Thyroid gland (tissue), 4 donors: ENCODE data around the gene NDUFA12. TPM values are rescaled to one million over a fixed set of nuclear protein-coding genes. Genes with fewer than 3 reads are reported as not detected.

ENCODE experiments used
- DNase-seq, 2 donors: peaks; one replicate each; pipeline ENCODE4 v3.0.0-alpha.2; 2019
- H3K27ac ChIP-seq, 3 donors: fragments of 200-600 bp; sonication (generic); 1 replicate in 2 of 3; 2 replicates in 1 of 3; pipeline ENCODE4 v1.5.1; 2016 to 2019; ENCODE audit warnings: mild to moderate bottlenecking in 1 of 3, moderate library complexity in 1 of 3
- H3K27me3 ChIP-seq: fragments of 200-600 bp; sonication (generic); one replicate; pipeline ENCODE4 v1.5.1; 2019
- H3K36me3 ChIP-seq, 2 donors: fragments of 200-600 bp; sonication (generic); one replicate each; pipeline ENCODE4 v1.5.1; 2016 to 2019
- H3K4me1 ChIP-seq, 2 donors: fragments of 200-600 bp; sonication (generic); one replicate each; pipeline ENCODE4 v1.5.1; 2017 to 2019
- H3K4me3 ChIP-seq, 3 donors: fragments of 200-600 bp; sonication (generic); replicated peaks in 1 of 3; 1 replicate in 2 of 3; 2 replicates in 1 of 3; pipeline ENCODE4 v1.5.1; 2016; ENCODE audit warnings: mild to moderate bottlenecking in 1 of 3
- H3K9me3 ChIP-seq: fragments of 200-600 bp; sonication (generic); one replicate; pipeline ENCODE4 v1.5.1; 2017
- POLR2A ChIP-seq, 2 donors: fragments of 450-650 bp; IDR thresholded peaks; one replicate each; pipeline ENCODE4 v1.6.1; 2017; ENCODE audit warnings: antibody characterized with exemption in 2 of 2, mild to moderate bottlenecking in 2 of 2, moderate library complexity in 1 of 2
- WGBS, 2 donors: methylation state at CpG; one replicate each; pipeline ENCODE4 v1.1.5; 2017; 5-methylcytosine and 5-hydroxymethylcytosine counted together
- intact Hi-C: fragments of 100-400 bp; cut with DNase I; formaldehyde crosslinking; loops from one replicate; pipeline ENCODE4 v1.15.1; 2023
- total RNA-seq, 4 donors: library from RNA; depleted of rRNA; stranded (reverse); fragments of >200 nt; gene quantifications; one replicate each; pipeline ENCODE4 v1.2.3, GENCODE V29; 2016
- TF ChIP-seq, protein P1 (sequence below), 6 experiments: fragments of 200-600 bp in 3 of 6; fragments of 450-650 bp in 3 of 6; sonication (generic) in 3 of 6; IDR thresholded peaks; one replicate each; pipeline ENCODE4 v1.5.1; 2016 to 2019; ENCODE audit warnings: antibody characterized with exemption in 6 of 6, mild to moderate bottlenecking in 2 of 6, inconsistent platforms in 1 of 6, moderate library complexity in 1 of 6

The NDUFA12 gene
- total RNA-seq, 4 donors from 2014 or later, result 88.4 to 178 (median 136) TPM

DNA sequence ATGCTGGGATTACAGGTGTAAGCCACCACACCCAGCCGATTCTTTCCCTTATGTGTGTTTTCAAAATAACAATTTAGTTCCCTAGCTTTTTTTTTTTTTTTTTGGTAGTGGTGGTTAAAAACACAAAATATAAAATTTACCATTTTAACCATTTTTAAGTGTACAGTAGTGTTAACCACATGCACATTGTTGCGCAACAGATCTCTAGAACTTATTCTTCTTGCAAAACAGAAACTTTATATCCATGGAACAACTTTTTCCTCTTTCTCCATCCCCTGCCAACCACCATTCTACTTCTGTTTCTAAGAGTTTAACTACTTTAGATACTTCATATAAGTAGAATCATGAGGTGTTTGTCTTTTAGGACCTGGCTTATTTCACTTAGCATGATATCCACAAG lies 1.1 kb upstream of the NDUFA12 start:
- intact Hi-C loops, result no loop called here
- TF ChIP-seq, protein P1, sequence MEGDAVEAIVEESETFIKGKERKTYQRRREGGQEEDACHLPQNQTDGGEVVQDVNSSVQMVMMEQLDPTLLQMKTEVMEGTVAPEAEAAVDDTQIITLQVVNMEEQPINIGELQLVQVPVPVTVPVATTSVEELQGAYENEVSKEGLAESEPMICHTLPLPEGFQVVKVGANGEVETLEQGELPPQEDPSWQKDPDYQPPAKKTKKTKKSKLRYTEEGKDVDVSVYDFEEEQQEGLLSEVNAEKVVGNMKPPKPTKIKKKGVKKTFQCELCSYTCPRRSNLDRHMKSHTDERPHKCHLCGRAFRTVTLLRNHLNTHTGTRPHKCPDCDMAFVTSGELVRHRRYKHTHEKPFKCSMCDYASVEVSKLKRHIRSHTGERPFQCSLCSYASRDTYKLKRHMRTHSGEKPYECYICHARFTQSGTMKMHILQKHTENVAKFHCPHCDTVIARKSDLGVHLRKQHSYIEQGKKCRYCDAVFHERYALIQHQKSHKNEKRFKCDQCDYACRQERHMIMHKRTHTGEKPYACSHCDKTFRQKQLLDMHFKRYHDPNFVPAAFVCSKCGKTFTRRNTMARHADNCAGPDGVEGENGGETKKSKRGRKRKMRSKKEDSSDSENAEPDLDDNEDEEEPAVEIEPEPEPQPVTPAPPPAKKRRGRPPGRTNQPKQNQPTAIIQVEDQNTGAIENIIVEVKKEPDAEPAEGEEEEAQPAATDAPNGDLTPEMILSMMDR (IDR thresholded peaks at IDR 0.05), result no peak
- no peak for TF ChIP-seq POLR2A (IDR thresholded peaks at IDR 0.05)
- peaks cover 0 to 8% of the 10 kb centered on the region in 2 donors for H3K36me3 ChIP-seq
- H3K27me3 ChIP-seq, result no peaks in the 10 kb centered on the region
- H3K27ac ChIP-seq, result no peak overlapping the region
- H3K4me1 ChIP-seq, result peaks cover 6 to 20% of the 10 kb centered on the region in 2 donors
- 92 to 96% methylated on average over 2 of the region's 2 CpGs for WGBS, 2 donors
- no peaks in the 10 kb centered on the region for H3K9me3 ChIP-seq
- no peak overlapping the region for H3K4me3 ChIP-seq
- no peak for DNase-seq

DNA sequence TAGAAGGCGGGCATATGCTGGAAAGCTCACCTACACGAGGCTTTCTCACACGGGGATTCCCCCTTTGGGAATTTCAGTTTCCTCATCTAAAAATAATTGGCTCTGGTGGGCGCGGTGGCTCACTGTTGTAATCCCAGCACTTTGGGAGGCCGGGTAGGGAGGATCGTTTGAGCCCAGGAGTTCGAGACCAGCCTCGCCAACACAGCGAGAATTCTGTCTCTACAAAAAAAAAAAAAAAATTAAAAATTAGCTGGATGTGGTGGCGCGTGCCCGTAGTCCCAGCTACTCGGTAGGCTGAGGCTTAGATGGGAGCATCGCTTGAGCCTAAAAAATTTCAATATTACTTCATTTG lies 400 bp upstream of the NDUFA12 start:
- Histone ChIP-seq H3K4me3 (peak overlapping the region in 2 of 3 donors; percentile 16 to 66), H3K27ac (peak overlapping the region; percentile 48 to 79 (median 75)), H3K4me1 (peaks cover 6 to 21% of the 10 kb centered on the region in 2 donors), H3K36me3 (peaks cover 0 to 8% of the 10 kb centered on the region in 2 donors), H3K27me3 (no peaks in the 10 kb centered on the region), H3K9me3 (no peaks in the 10 kb centered on the region)
- intact Hi-C loops, result no loop called here
- WGBS, 2 donors, result 67 to 69% methylated on average over 15 of the region's 15 CpGs
- TF ChIP-seq, protein P1 (IDR thresholded peaks at IDR 0.05), result no peak
- TF ChIP-seq POLR2A (IDR thresholded peaks at IDR 0.05), result no peak
- DNase-seq, result no peak

DNA sequence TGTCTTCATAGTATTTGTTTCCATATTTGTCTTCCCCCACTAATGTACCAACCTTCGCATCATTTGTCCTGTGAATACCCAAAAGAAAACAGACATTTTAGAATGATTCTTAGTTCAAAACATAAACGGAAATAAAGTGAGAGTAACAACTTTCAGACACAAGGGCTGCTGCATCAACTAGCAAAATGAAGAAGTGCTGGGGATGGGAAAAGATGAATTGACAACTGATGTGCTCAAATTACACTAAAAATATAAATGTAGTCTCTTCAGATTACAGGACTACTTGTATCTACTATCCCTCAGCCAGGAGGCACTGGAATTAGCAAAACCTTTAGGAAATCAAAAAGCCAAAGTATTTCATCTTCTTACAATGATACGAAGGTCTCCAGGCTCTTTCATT lies 743 bp downstream of the NDUFA12 start:
- Histone ChIP-seq H3K4me1 (peaks cover 6 to 21% of the 10 kb centered on the region in 2 donors), H3K9me3 (no peaks in the 10 kb centered on the region), H3K36me3 (peaks cover 0 to 8% of the 10 kb centered on the region in 2 donors), H3K4me3 (peak overlapping the region; percentile 60 to 66 (median 66)), H3K27ac (peak overlapping the region in 2 of 3 donors; percentile 75 to 79), H3K27me3 (no peaks in the 10 kb centered on the region)
- DNase-seq, result no peak
- intact Hi-C loops, result no loop called here
- TF ChIP-seq, protein P1 (IDR thresholded peaks at IDR 0.05), result no peak
- TF ChIP-seq POLR2A (IDR thresholded peaks at IDR 0.05), result no peak
- 24 to 29% methylated on average over 3 of the region's 3 CpGs for WGBS, 2 donors

DNA sequence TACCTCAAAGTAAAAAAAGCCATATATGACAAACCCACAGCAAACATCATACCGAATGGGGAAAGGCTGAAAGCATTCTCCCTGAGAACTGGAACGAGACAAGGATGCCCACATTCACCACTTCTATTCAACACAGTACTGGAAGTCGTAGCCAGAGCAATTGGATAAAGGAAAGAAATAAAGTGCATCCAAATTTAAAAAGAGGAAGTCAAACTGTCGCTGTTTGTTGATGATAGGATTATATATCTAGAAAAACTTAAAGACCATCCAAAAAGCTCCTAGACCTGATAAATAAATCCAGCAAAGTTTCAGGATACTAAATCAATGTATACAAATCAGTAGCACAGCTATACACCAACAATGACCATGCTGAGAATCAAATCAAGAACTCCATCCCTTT lies 5.2 kb downstream of the NDUFA12 start:
- no peak overlapping the region for H3K4me3 ChIP-seq
- intact Hi-C loops, result no loop called here
- H3K9me3 ChIP-seq, result no peaks in the 10 kb centered on the region
- peaks cover 6 to 15% of the 10 kb centered on the region in 2 donors for H3K4me1 ChIP-seq
- H3K36me3 ChIP-seq, result peaks cover 3 to 8% of the 10 kb centered on the region in 2 donors
- TF ChIP-seq, protein P1 (IDR thresholded peaks at IDR 0.05), result no peak
- TF ChIP-seq POLR2A (IDR thresholded peaks at IDR 0.05), result no peak
- DNase-seq, result no peak
- H3K27ac ChIP-seq, result no peak overlapping the region
- 74 to 75% methylated on average over 4 of the region's 4 CpGs for WGBS, 2 donors
- no peaks in the 10 kb centered on the region for H3K27me3 ChIP-seq

DNA sequence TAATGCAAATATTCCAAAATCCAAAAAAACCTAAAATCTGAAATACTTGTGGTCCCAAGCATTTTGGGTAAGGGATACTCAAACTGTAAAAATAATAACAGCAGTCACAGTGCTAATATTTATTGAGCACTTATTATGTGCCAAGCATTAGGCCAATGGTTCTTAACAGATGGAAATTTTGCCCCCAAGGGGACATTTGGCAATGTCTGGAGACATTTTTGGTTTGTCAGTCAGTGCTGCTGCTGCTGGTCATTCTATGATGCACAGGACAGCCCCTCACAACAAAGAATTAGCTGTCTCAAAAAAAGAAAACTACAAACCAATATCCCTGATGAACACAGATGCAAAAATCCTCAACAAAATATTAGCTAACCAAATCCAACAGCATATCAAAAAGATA lies 5.8 kb downstream of the NDUFA12 start:
- no peaks in the 10 kb centered on the region for H3K27me3 ChIP-seq
- peaks cover 6 to 8% of the 10 kb centered on the region in 2 donors for H3K36me3 ChIP-seq
- TF ChIP-seq, protein P1 (IDR thresholded peaks at IDR 0.05), result no peak
- TF ChIP-seq POLR2A (IDR thresholded peaks at IDR 0.05), result no peak
- peaks cover 2 to 13% of the 10 kb centered on the region in 2 donors for H3K4me1 ChIP-seq
- H3K9me3 ChIP-seq, result no peaks in the 10 kb centered on the region
- no peak overlapping the region for H3K4me3 ChIP-seq
- no peak overlapping the region for H3K27ac ChIP-seq
- DNase-seq, result no peak
- intact Hi-C loops, result no loop called here
